Measurements from ENCODE around the gene PLSCR1.

PLSCR1 gene

GRCh38 chr3:146469150-146470017, 75.0 kb downstream of the PLSCR1 start, which contains the start of gene PLSCR2:
Gene PLSCR2, minus strand, starts transcription at chr3:146469561. Its CDS starts 9,657 bp downstream, at chr3:146459904.
- peak within 1 kb of the TSS; percentile 25 for H3K27ac ChIP-seq (ENCODE audit: low read depth, low read length)
- peak within 1 kb of the TSS; percentile 45 for H3K9ac ChIP-seq (ENCODE audit: low read length)
- no peaks in the 10 kb centered on the region for H3K4me1 ChIP-seq (ENCODE audit: insufficient read depth, low read length)
- peak within 1 kb of the TSS; percentile 70 to 74 for H3K4me3 ChIP-seq (ENCODE audit: low read depth in 1 of 2, low read length in 2 of 2)
- H3K9me3 ChIP-seq (ENCODE audit: low read length) = no peaks in the 10 kb centered on the region
- no peaks in the 10 kb centered on the region for H3K36me3 ChIP-seq (ENCODE audit: insufficient read depth, low read length)
- no peaks in the 10 kb centered on the region for H3K27me3 ChIP-seq (ENCODE audit: control insufficient read depth in 1 of 2, insufficient read depth in 2 of 2, low read length in 2 of 2)

- no peaks in the 10 kb centered on the region for H3K27me3 ChIP-seq (ENCODE audit: control insufficient read depth in 1 of 2, insufficient read depth in 2 of 2, low read length in 2 of 2)
Observed at GRCh38 chr3:146468671-146469149, 75.7 kb downstream of the PLSCR1 start.

GRCh38 chr3:146468234-146468633, 76.2 kb downstream of the PLSCR1 start:
- no peaks in the 10 kb centered on the region for H3K27me3 ChIP-seq (ENCODE audit: control insufficient read depth in 1 of 2, insufficient read depth in 2 of 2, low read length in 2 of 2)
- H3K4me3 ChIP-seq (ENCODE audit: low read depth in 1 of 2, low read length in 2 of 2) = no peak overlapping the region
- no peaks in the 10 kb centered on the region for H3K36me3 ChIP-seq (ENCODE audit: insufficient read depth, low read length)
- H3K27ac ChIP-seq (ENCODE audit: low read depth, low read length) = no peak overlapping the region
- H3K9me3 ChIP-seq (ENCODE audit: low read length) = no peaks in the 10 kb centered on the region
- no peaks in the 10 kb centered on the region for H3K4me1 ChIP-seq (ENCODE audit: insufficient read depth, low read length)
- no peak overlapping the region for H3K9ac ChIP-seq (ENCODE audit: low read length)

More at GRCh38 chr3:146468671-146469149, 75.7 kb downstream of the PLSCR1 start:
- Histone ChIP-seq H3K9ac (ENCODE audit: low read length) (no peak overlapping the region), H3K36me3 (ENCODE audit: insufficient read depth, low read length) (no peaks in the 10 kb centered on the region), H3K4me3 (ENCODE audit: low read depth in 1 of 2, low read length in 2 of 2) (peak overlapping the region in 1 of 2 donors; percentile 70), H3K9me3 (ENCODE audit: low read length) (no peaks in the 10 kb centered on the region), H3K4me1 (ENCODE audit: insufficient read depth, low read length) (no peaks in the 10 kb centered on the region), H3K27ac (ENCODE audit: low read depth, low read length) (no peak overlapping the region)

- Histone ChIP-seq H3K4me1 (ENCODE audit: insufficient read depth, low read length) (no peaks in the 10 kb centered on the region), H3K4me3 (ENCODE audit: low read depth in 1 of 2, low read length in 2 of 2) (no peak overlapping the region), H3K27me3 (ENCODE audit: control insufficient read depth in 1 of 2, insufficient read depth in 2 of 2, low read length in 2 of 2) (no peaks in the 10 kb centered on the region), H3K27ac (ENCODE audit: low read depth, low read length) (no peak overlapping the region), H3K9ac (ENCODE audit: low read length) (no peak overlapping the region), H3K36me3 (ENCODE audit: insufficient read depth, low read length) (no peaks in the 10 kb centered on the region), H3K9me3 (ENCODE audit: low read length) (no peaks in the 10 kb centered on the region)
Observed at GRCh38 chr3:146466604-146467003, 77.8 kb downstream of the PLSCR1 start.

- H3K4me1 ChIP-seq (ENCODE audit: insufficient read depth, low read length) = no peaks in the 10 kb centered on the region
- no peaks in the 10 kb centered on the region for H3K27me3 ChIP-seq (ENCODE audit: control insufficient read depth in 1 of 2, insufficient read depth in 2 of 2, low read length in 2 of 2)
- no peak overlapping the region for H3K4me3 ChIP-seq (ENCODE audit: low read depth in 1 of 2, low read length in 2 of 2)
- H3K9me3 ChIP-seq (ENCODE audit: low read length) = no peaks in the 10 kb centered on the region
- no peaks in the 10 kb centered on the region for H3K36me3 ChIP-seq (ENCODE audit: insufficient read depth, low read length)
- H3K9ac ChIP-seq (ENCODE audit: low read length) = no peak overlapping the region
- H3K27ac ChIP-seq (ENCODE audit: low read depth, low read length) = no peak overlapping the region
Observed at GRCh38 chr3:146465693-146466465, 78.5 kb downstream of the PLSCR1 start.

Data from muscle layer of colon (tissue), 2 donors.